ENCODE data around the gene PDE4D. TPM values are rescaled to one million over a fixed set of nuclear protein-coding genes. Genes with fewer than 3 reads are reported as not detected.

Gene PDE4D
- total RNA-seq, 2 experiments from 2014 or later, result 75.5 to 80.7 TPM

DNA sequence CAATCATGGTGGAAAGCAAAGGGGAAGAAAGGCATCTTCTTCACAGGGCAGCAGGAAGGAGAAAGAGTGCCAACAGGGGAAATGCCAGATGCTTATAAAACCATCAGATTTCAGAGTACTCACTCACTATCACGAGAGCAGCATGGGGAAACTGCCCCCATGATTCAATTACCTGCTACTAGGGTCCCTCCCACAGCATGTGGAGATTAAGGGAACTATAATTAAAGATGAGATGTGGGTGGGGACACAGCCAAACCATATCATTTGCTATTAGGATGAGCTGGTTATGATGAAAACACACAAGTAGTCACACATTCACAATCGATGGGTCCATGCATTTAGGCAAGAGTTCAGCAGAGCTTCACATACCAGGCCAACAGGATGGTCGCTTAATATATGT is 469.0 kb downstream of the PDE4D start:
- TF ChIP-seq CTCF (IDR thresholded peaks at IDR 0.05), result no peak
- no peak for DNase-seq
- intact Hi-C loops (cut with micrococcal nuclease), result no loop called here
- Mint-ChIP-seq H3K27me3 (peaks cover 5% of the 10 kb centered on the region), H3K27ac (no peak overlapping the region), H3K36me3 (ENCODE audit: low read depth) (no peaks in the 10 kb centered on the region), H3K4me1 (ENCODE audit: low read depth) (no peaks in the 10 kb centered on the region), H3K9me3 (no peaks in the 10 kb centered on the region), H3K4me3 (no peak overlapping the region)
- CTCF ChIA-PET, result no interaction called here
- POLR2A ChIA-PET, result no interaction called here
- ATAC-seq, result no peak

DNA sequence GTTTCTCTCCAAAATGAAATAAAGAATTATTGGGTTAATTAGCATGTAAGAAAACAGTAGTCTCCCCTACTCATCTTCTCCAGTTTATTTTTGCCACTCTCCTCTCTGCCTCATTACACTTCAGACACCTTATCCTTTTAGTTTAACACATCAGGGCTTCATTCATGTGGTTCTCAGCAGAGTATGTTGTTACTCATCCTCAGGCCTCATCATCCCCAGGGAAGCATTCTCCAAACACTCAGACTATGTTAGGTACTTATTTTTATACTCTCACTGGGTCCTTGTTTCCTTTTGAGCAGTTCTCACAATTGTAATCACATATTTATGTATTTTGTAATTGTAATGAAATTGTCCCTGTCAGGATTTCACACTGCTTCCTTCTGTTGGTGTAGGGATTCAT is 470.5 kb downstream of the PDE4D start:
- no peaks in the 10 kb centered on the region for H3K4me1 Mint-ChIP-seq (ENCODE audit: low read depth)
- H3K27me3 Mint-ChIP-seq, result peaks cover 5% of the 10 kb centered on the region
- DNase-seq (no peak), ATAC-seq (no peak)
- TF ChIP-seq CTCF (IDR thresholded peaks at IDR 0.05), result no peak
- H3K4me3 Mint-ChIP-seq, result no peak overlapping the region
- no peak overlapping the region for H3K27ac Mint-ChIP-seq
- CTCF ChIA-PET, result no interaction called here
- no peaks in the 10 kb centered on the region for H3K36me3 Mint-ChIP-seq (ENCODE audit: low read depth)
- intact Hi-C loops (cut with micrococcal nuclease), result no loop called here
- POLR2A ChIA-PET, result no interaction called here
- no peaks in the 10 kb centered on the region for H3K9me3 Mint-ChIP-seq

DNA sequence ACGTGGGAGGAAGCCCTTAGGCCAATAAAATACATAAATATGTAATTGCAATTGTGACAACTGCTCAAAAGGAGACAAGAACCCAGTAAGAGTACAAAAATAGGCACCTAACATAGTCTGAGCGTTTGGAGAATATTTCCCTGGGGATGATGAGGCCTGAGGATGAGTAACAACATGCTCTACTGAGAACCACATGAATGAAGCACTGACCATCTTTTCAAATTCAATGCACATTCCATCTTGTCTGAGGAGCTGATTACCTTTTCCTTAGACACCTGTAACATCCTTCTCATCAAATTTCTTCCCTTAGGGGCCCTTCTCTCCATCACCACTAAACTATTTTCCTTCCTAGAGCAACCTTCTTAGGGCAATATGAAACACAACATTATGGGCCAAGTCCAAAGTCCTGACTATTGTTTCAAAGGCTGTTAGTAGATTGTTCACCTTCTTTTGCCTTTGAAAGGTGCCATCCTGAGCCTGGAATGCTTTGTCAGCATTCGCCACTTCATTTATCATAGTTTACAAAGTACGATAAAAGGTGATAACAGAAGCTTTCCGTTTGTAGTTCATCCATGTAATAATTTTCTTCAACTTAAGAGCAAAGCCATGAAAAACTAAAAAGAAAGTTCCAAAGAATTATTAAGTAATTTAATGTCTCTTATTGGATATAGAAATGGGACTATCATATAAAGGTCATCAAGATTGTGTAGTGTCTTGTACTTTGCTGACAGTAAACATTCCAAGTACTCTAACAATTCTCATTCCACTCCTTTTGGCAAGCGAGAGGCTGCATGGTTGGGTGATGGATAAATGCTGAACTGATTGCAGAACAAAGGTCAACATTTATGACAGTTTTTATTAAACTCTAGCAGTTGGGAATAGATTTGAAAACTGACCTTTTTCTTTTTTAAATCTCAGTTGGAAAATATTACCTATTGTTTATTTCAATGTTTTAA is 471.3 kb downstream of the PDE4D start:
- Mint-ChIP-seq H3K27ac (no peak overlapping the region), H3K4me3 (no peak overlapping the region), H3K27me3 (peaks cover 6% of the 10 kb centered on the region), H3K4me1 (ENCODE audit: low read depth) (no peaks in the 10 kb centered on the region), H3K9me3 (no peaks in the 10 kb centered on the region), H3K36me3 (ENCODE audit: low read depth) (no peaks in the 10 kb centered on the region)
- ATAC-seq (no peak), DNase-seq (no peak)
- POLR2A ChIA-PET, result no interaction called here
- intact Hi-C loops (cut with micrococcal nuclease), result no loop called here
- TF ChIP-seq CTCF (IDR thresholded peaks at IDR 0.05), result no peak
- CTCF ChIA-PET, result no interaction called here

DNA sequence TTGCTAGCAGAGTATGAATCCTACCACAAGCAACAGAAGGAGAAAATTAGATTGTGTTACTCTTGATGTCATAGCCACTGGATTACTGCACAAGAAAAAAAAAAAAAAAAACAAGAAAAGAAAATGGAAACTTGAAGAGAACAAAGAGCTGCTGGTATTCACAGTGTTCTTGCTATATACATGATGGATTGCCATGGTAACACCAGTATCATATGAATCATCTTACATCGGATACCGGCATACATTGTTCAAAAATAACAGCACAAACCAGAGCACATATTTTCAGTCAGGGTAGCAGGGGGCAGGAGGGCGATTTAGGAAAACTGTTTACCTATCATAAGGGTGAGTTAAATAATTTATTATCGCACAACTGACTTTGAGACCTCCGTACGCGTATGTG is 472.9 kb downstream of the PDE4D start:
- ChIA-PET CTCF (no interaction called here), POLR2A (no interaction called here)
- intact Hi-C loops (cut with micrococcal nuclease), result no loop called here
- no peaks in the 10 kb centered on the region for H3K36me3 Mint-ChIP-seq (ENCODE audit: low read depth)
- ATAC-seq (no peak), DNase-seq (no peak)
- H3K27me3 Mint-ChIP-seq, result peaks cover 6% of the 10 kb centered on the region
- no peak overlapping the region for H3K4me3 Mint-ChIP-seq
- H3K27ac Mint-ChIP-seq, result no peak overlapping the region
- TF ChIP-seq CTCF (IDR thresholded peaks at IDR 0.05), result no peak
- no peaks in the 10 kb centered on the region for H3K4me1 Mint-ChIP-seq (ENCODE audit: low read depth)
- H3K9me3 Mint-ChIP-seq, result no peaks in the 10 kb centered on the region

GRCh38 chr5:59418808-59419207 is 474.7 kb downstream of the PDE4D start:
- DNase-seq (no peak), ATAC-seq (no peak)
- no peak for TF ChIP-seq CTCF (IDR thresholded peaks at IDR 0.05)
- H3K27me3 Mint-ChIP-seq, result peaks cover 7% of the 10 kb centered on the region
- H3K4me3 Mint-ChIP-seq, result no peak overlapping the region
- POLR2A ChIA-PET, result no interaction called here
- H3K4me1 Mint-ChIP-seq (ENCODE audit: low read depth), result no peaks in the 10 kb centered on the region
- no peaks in the 10 kb centered on the region for H3K36me3 Mint-ChIP-seq (ENCODE audit: low read depth)
- intact Hi-C loops (cut with micrococcal nuclease), result no loop called here
- no peak overlapping the region for H3K27ac Mint-ChIP-seq
- CTCF ChIA-PET, result no interaction called here
- no peaks in the 10 kb centered on the region for H3K9me3 Mint-ChIP-seq
